Measurements from ENCODE around the gene KDM5C. TPM values are rescaled to one million over a fixed set of nuclear protein-coding genes. Genes with fewer than 3 reads are reported as not detected.

The KDM5C gene
- total and polyA plus RNA-seq, 8 donors: 26.8 to 70.5 (median 40.3) TPM

- Histone ChIP-seq H3K27me3 (no peaks in the 10 kb centered on the region), H3K4me3 (no peak overlapping the region), H3K27ac (no peak overlapping the region), H3K36me3 (no peaks in the 10 kb centered on the region), H3K9me3 (no peaks in the 10 kb centered on the region), H3K4me1 (no peaks in the 10 kb centered on the region)
- TF ChIP-seq, protein P1, sequence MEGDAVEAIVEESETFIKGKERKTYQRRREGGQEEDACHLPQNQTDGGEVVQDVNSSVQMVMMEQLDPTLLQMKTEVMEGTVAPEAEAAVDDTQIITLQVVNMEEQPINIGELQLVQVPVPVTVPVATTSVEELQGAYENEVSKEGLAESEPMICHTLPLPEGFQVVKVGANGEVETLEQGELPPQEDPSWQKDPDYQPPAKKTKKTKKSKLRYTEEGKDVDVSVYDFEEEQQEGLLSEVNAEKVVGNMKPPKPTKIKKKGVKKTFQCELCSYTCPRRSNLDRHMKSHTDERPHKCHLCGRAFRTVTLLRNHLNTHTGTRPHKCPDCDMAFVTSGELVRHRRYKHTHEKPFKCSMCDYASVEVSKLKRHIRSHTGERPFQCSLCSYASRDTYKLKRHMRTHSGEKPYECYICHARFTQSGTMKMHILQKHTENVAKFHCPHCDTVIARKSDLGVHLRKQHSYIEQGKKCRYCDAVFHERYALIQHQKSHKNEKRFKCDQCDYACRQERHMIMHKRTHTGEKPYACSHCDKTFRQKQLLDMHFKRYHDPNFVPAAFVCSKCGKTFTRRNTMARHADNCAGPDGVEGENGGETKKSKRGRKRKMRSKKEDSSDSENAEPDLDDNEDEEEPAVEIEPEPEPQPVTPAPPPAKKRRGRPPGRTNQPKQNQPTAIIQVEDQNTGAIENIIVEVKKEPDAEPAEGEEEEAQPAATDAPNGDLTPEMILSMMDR (IDR thresholded peaks at IDR 0.05): no peak
- FAIRE-seq (no peak), ATAC-seq (no peak), DNase-seq (no peak)
- WGBS, 2 donors: 74 to 83% methylated on average over 2 of the region's 2 CpGs
- intact Hi-C loops (cut with DNase I): no loop called here
These were observed 21.2 kb upstream of the KDM5C start for GRCh38 chrX:53246231-53246630.

- H3K4me1 ChIP-seq: no peaks in the 10 kb centered on the region
- H3K9me3 ChIP-seq: no peaks in the 10 kb centered on the region
- H3K4me3 ChIP-seq: no peak overlapping the region
- TF ChIP-seq, protein P1 (IDR thresholded peaks at IDR 0.05): no peak
- H3K27ac ChIP-seq: no peak overlapping the region
- intact Hi-C loops (cut with DNase I): loop anchor here in 1 of 3 donors (5.0 kb wide), 1 partner anchor 52 kb away; no protein-coding TSS in a partner anchor
- WGBS, 2 donors: 58 to 74% methylated on average over 1 of the region's 1 CpG
- ATAC-seq (no peak), DNase-seq (no peak), FAIRE-seq (peak; percentile 81)
- no peaks in the 10 kb centered on the region for H3K27me3 ChIP-seq
- H3K36me3 ChIP-seq: no peaks in the 10 kb centered on the region
These were observed 19.6 kb upstream of the KDM5C start for GRCh38 chrX:53244610-53245009.

DNA sequence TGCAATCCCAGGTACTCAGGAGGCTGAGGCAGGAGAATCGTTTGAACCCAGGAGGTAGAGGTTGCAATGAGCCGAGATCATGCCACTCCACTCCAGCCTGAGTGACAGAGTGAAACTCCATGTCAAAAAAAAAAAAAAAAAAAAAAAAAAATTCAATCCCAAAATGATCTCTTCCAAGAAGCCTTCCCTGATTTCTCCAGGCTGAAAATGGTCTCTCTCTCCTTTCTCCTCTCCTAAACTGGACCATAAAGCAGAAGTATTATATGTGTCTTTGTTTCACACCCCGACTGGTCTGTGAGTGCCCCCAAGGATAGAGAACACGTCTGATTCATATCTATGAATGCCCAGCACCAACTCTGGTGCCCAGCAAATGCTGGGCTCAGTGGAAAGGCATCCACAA lies 17.3 kb upstream of the KDM5C start:
- H3K4me1 ChIP-seq: no peaks in the 10 kb centered on the region
- no peak for ATAC-seq
- H3K9me3 ChIP-seq: no peaks in the 10 kb centered on the region
- no peak overlapping the region for H3K27ac ChIP-seq
- no peak for FAIRE-seq
- no peak for DNase-seq
- intact Hi-C loops (cut with DNase I): loop anchor here in 1 of 3 donors (5.0 kb wide), 1 partner anchor 50 kb away; no protein-coding TSS in a partner anchor
- no peaks in the 10 kb centered on the region for H3K27me3 ChIP-seq
- H3K4me3 ChIP-seq: no peak overlapping the region
- H3K36me3 ChIP-seq: peaks cover 0 to 6% (median 0%) of the 10 kb centered on the region in 3 donors
- TF ChIP-seq, protein P1 (IDR thresholded peaks at IDR 0.05): no peak
- WGBS, 2 donors: 76 to 88% methylated on average over 4 of the region's 4 CpGs

GRCh38 chrX:53241558-53241957 lies 16.6 kb upstream of the KDM5C start:
- DNase-seq: no peak
- TF ChIP-seq, protein P1 (IDR thresholded peaks at IDR 0.05): no peak
- Histone ChIP-seq H3K27me3 (no peaks in the 10 kb centered on the region), H3K27ac (no peak overlapping the region), H3K9me3 (no peaks in the 10 kb centered on the region), H3K36me3 (peaks cover 0 to 6% (median 0%) of the 10 kb centered on the region in 3 donors), H3K4me3 (no peak overlapping the region), H3K4me1 (no peaks in the 10 kb centered on the region)
- intact Hi-C loops (cut with DNase I): loop anchor here in 1 of 3 donors (5.0 kb wide), 1 partner anchor 49 kb away; no protein-coding TSS in a partner anchor
- 86 to 93% methylated on average over 7 of the region's 7 CpGs for WGBS, 2 donors
- no peak for ATAC-seq
- FAIRE-seq: no peak

DNA sequence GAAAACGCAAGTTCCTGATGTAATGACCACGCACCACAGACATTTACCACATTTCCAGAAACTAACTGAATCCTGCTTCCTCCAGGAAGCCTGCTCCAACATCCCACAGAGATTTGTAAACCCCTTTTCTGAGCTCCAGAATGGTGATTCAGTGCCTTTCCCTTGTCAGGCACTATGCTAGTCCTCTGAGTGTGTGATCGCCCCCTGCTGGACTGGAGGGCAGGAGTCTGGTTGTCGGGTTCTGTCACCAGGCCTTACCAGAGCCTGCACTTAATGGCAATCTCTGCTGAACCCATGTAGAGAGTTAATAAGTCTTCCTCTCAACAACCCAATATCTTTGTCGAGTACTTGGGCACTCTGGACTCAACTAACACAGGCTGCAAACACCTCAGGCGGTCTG lies 14.5 kb upstream of the KDM5C start:
- 83 to 92% methylated on average over 6 of the region's 6 CpGs for WGBS, 2 donors
- Histone ChIP-seq H3K4me3 (no peak overlapping the region), H3K36me3 (peaks cover 0 to 6% (median 0%) of the 10 kb centered on the region in 3 donors), H3K27ac (no peak overlapping the region), H3K4me1 (no peaks in the 10 kb centered on the region), H3K27me3 (no peaks in the 10 kb centered on the region), H3K9me3 (no peaks in the 10 kb centered on the region)
- ATAC-seq (no peak), DNase-seq (no peak), FAIRE-seq (no peak)
- intact Hi-C loops (cut with DNase I): no loop called here
- TF ChIP-seq, protein P1 (IDR thresholded peaks at IDR 0.05): no peak

All from pancreas (tissue), 10 donors.